HG02943 (cell line): ENCODE results near the gene SECISBP2.
A peak's percentile ranks its signal among the peaks of the same experiment; 100 is the strongest.
"Not testable (repeated sequence)": the region's sequence is repeated elsewhere in the genome, so short reads cannot be mapped to it uniquely, and the experiment has no call there.

ENCODE experiments used
- ATAC-seq: cut with Tn5 transposase; IDR thresholded peaks from one replicate; pipeline ENCODE4 v1.9.1; 2021; ENCODE audit warnings: mild to moderate bottlenecking, low read depth, moderate library complexity; ENCODE audit not compliant: unreplicated experiment

Gene SECISBP2

GRCh38 chr9:89309166-89309565 lies 9.1 kb upstream of the SECISBP2 start:
- no peak for ATAC-seq

- ATAC-seq: no peak
Observed at GRCh38 chr9:89309608-89310474, 8.5 kb upstream of the SECISBP2 start.

- peak; percentile 91 for ATAC-seq
Observed at GRCh38 chr9:89310475-89311345, 7.6 kb upstream of the SECISBP2 start, which contains the start of gene CKS2. TSS of gene CKS2 (plus strand) at chr9:89311195. CDS start at chr9:89311293, 98 bp downstream.

GRCh38 chr9:89311346-89312221 lies 6.7 kb upstream of the SECISBP2 start:
- peak; percentile 0 for ATAC-seq

DNA sequence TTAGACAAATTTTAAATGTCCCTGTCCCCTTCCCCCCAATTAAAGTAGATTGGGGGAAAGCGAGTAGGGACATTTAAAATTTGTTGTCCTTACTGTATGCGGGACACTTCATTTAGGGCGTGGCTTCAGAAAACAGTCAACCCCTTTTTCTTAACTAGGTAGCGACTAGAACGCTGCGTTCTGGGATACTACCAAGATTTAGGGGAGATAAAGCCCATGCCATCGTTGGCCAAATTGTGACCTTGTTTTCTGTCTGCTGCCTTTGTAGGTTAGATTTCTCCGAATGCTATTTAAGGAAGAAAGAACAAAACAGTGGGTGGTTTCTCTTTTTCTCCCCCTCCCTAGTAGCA lies 6.1 kb upstream of the SECISBP2 start:
- ATAC-seq: no peak

GRCh38 chr9:89313842-89314241 lies 4.5 kb upstream of the SECISBP2 start:
- ATAC-seq: no peak

DNA sequence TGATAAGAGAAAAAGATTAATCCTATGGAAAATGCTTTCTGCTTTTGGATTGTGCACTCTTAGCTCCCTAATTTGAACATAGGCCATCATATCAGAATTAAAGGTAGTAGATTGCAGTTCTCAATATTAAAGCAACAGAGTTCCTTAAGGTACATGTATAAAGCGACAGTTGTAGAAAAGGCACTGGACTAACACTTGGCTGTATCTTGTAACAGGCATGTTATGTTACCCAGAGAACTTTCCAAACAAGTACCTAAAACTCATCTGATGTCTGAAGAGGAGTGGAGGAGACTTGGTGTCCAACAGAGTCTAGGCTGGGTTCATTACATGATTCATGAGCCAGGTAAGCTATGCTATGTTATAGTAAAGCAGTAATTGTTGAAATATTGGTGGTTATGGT lies 3.3 kb upstream of the SECISBP2 start:
- ATAC-seq: no peak

DNA sequence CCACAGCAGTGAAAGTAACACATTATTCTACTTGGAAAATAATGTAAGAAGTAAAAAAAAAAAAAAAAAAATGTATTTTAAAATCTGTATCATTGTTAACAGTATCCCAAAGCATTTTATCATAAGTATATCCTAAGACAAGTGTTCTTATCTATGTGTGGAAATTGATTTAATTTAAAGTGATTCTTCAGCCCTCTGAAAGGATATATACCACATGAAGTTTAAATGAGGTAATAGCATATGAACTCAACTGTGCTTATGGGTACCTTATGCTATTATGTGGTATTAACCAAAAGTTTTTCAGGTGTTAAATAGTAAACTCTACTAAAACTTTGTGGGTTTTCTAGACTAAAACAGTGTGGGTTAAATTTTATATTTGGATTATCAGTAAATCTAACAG lies 2.8 kb upstream of the SECISBP2 start:
- no peak for ATAC-seq

- ATAC-seq: no peak
Observed at GRCh38 chr9:89317282-89317681, 1.0 kb upstream of the SECISBP2 start.

- no peak for ATAC-seq
Observed at GRCh38 chr9:89319015-89319905, 960 bp downstream of the SECISBP2 start.

- ATAC-seq: no peak
Observed at GRCh38 chr9:89323390-89323789, 5.1 kb downstream of the SECISBP2 start.

DNA sequence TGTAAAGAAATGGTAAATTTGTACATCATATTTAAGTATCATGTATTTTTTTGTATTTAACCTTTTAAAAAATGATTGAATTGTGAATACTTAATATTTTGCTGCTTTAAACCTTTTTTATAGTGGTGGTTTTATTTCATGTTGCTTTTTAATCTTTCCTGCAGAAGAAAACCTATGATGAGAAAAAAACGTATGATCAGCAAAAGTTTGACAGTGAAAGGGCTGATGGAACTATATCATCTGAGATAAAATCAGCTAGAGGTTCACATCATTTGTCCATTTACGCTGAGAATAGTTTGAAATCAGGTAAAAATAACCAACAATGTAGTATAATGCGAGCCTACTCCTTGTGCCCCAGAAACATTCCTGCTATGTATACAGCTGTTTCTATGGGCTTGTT lies 7.4 kb downstream of the SECISBP2 start:
- no peak for ATAC-seq

DNA sequence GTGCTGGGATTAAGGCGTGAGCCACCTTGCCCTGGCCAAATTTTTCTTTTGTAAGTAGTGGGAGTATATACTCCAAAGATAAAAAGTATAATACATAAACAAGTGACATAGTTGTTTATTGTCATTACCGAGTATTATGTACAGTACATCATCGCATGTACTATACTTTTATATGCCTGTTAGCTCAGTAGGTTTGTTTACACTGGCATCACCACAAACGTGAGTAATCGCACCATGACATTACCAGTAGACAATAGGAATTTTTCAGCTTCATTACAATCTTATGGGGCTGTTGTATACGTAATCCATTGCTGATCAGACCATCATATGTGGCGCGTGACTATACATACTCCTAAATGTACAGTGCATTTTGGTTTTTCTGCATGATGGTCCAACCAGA lies 9.8 kb downstream of the SECISBP2 start:
- no peak for ATAC-seq

GRCh38 chr9:89329917-89330316 lies 11.6 kb downstream of the SECISBP2 start:
- ATAC-seq: no peak

DNA sequence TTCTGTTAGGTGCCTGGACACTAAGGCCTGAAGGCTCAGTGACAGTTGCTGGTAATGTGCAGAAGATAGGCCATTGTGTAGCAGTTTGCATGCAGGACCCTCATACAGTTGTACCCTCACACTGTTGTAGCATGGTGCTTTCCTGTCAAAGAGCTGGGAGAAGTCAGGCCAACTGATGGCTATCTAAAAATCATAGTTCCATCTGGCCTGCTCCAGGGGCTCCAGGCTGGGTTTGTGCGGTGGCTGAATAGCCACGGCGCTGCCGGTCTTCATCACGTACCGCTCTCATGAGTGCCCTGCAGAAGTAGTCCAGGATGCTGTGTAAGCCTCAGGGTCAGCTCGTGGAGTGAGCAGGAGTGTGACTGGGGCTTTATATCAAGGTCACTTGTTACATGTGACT lies 12.2 kb downstream of the SECISBP2 start:
- no peak for ATAC-seq

GRCh38 chr9:89339807-89340206 lies 21.5 kb downstream of the SECISBP2 start:
- no peak for ATAC-seq

GRCh38 chr9:89340332-89340731 lies 22.0 kb downstream of the SECISBP2 start:
- ATAC-seq: no peak

GRCh38 chr9:89342213-89342612 lies 23.9 kb downstream of the SECISBP2 start:
- no peak for ATAC-seq

DNA sequence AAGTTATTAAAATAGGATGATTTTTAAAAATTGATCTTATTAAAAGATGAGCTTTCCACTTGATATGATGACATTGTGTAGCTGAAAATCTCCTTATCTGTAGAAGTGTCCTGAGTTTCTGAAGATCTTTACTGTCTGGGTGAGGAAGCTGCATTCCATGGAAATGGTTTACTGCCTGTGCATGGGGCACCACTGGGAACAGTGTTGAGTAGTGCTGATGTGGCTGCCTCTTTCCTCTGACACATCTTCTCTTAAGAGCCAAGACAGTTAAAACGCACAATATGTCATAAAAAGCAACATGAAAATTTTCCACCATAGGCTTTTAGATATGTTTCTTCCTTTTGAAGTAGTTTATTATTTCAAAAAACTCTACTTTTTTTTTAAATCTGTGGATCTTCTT lies 24.6 kb downstream of the SECISBP2 start:
- no peak for ATAC-seq

- ATAC-seq: not testable (repeated sequence)
Observed at GRCh38 chr9:89343812-89344211, 25.5 kb downstream of the SECISBP2 start.
